ENCODE data around the gene CLEC2A.

The CLEC2A gene

DNA sequence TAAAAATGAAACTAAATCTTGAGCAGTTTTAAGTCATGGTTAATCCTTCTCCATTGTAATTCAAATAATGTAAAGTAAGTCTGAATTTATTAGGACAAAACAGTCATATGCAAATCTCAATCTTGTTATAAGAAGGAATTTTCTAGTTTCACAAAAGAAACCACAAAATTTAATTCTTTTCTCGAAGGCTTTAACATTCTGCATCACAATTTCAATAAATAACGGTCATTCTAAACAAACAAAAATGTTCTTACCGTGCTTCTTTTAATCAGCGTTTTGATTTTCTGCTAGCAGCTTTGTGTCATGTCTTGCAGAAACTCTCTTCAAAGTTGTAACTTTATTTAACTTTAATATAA, 63.2 kb downstream of the CLEC2A start:
- Histone ChIP-seq H3K36me3 (ENCODE audit: control insufficient read depth, insufficient read depth, low read length) (no peaks in the 10 kb centered on the region), H3K27ac (ENCODE audit: low read length) (no peak overlapping the region), H3K9me3 (ENCODE audit: control insufficient read depth, insufficient read depth, low read length) (no peaks in the 10 kb centered on the region), H3K27me3 (ENCODE audit: control insufficient read depth, insufficient read depth, low read length) (no peaks in the 10 kb centered on the region), H3K4me3 (ENCODE audit: low read length) (no peak overlapping the region), H3K4me1 (ENCODE audit: control insufficient read depth, insufficient read depth, low read length) (no peaks in the 10 kb centered on the region)
- DNase-seq (ENCODE audit: low read depth, low spot score): no peak
- no CpG with 5 or more reads among the region's 4 CpGs for WGBS (ENCODE audit: insufficient coverage, insufficient read length)

DNA sequence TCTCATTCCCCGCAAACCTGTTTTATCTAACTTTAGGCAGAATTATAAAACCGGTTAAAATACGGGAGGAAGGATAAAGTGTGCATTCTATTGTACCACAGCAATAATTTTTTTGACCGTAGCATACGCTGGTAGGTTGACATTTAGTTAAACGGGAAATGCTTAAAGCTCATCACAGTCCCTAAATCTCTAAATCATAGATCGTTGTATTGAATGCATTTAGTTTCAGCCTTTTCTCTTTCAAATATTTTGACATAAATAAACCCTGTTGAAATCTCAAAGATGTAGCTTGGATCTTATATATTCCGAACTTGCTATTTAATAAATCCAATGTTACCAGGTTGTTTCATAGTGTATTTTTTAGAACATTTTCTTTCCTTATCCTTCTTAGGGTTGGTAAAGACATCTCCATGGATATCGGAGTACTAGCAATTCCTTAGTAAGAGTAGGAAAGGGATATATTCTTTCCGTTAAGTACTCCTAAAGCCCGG, 63.8 kb downstream of the CLEC2A start:
- Histone ChIP-seq H3K36me3 (ENCODE audit: control insufficient read depth, insufficient read depth, low read length) (no peaks in the 10 kb centered on the region), H3K27me3 (ENCODE audit: control insufficient read depth, insufficient read depth, low read length) (no peaks in the 10 kb centered on the region), H3K27ac (ENCODE audit: low read length) (no peak overlapping the region), H3K4me1 (ENCODE audit: control insufficient read depth, insufficient read depth, low read length) (no peaks in the 10 kb centered on the region), H3K4me3 (ENCODE audit: low read length) (no peak overlapping the region), H3K9me3 (ENCODE audit: control insufficient read depth, insufficient read depth, low read length) (no peaks in the 10 kb centered on the region)
- DNase-seq (ENCODE audit: low read depth, low spot score): no peak
- no CpG with 5 or more reads among the region's 11 CpGs for WGBS (ENCODE audit: insufficient coverage, insufficient read length)

DNA sequence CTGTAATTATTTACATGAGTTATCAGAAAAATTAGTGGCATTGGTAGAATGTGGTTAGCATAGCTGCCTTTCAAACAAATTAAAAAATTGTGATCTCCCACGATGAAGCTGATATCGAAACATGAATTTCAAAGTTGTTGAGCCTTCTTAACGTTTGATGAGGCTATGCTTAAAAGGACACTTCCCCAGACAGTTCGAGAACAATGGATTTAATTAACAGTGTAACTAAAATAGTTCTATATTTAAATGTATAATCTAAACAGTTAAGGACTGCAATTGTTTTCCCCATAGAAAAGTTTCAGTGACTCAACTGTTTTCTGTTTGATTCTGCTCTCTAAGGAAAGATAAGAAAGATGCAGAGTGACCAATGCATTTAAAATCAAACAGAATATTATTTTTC, 64.6 kb downstream of the CLEC2A start:
- Histone ChIP-seq H3K27ac (ENCODE audit: low read length) (no peak overlapping the region), H3K36me3 (ENCODE audit: control insufficient read depth, insufficient read depth, low read length) (no peaks in the 10 kb centered on the region), H3K4me3 (ENCODE audit: low read length) (no peak overlapping the region), H3K4me1 (ENCODE audit: control insufficient read depth, insufficient read depth, low read length) (no peaks in the 10 kb centered on the region), H3K9me3 (ENCODE audit: control insufficient read depth, insufficient read depth, low read length) (no peaks in the 10 kb centered on the region), H3K27me3 (ENCODE audit: control insufficient read depth, insufficient read depth, low read length) (no peaks in the 10 kb centered on the region)
- no CpG with 5 or more reads among the region's 4 CpGs for WGBS (ENCODE audit: insufficient coverage, insufficient read length)
- DNase-seq (ENCODE audit: low read depth, low spot score): no peak

DNA sequence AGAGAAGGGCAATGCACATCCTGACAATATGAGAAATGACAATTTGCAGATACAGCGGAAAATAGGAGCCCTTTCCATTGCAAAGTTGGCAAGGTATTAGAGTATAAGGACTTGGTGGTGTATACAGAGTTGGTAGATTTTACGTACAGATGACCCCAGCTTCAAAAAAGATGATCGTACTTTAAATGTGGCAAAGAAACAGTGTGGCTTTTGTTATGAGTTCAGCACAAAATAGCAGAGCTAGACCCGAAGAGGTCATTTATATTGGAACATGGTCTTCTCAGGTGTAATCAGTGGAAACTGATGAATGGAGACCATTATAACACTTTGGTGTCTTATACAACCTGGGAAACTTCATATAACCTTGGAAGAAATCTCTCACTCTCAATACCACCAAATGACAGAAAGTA, 65.3 kb downstream of the CLEC2A start:
- Histone ChIP-seq H3K4me1 (ENCODE audit: control insufficient read depth, insufficient read depth, low read length) (no peaks in the 10 kb centered on the region), H3K9me3 (ENCODE audit: control insufficient read depth, insufficient read depth, low read length) (no peaks in the 10 kb centered on the region), H3K27me3 (ENCODE audit: control insufficient read depth, insufficient read depth, low read length) (no peaks in the 10 kb centered on the region), H3K27ac (ENCODE audit: low read length) (no peak overlapping the region), H3K36me3 (ENCODE audit: control insufficient read depth, insufficient read depth, low read length) (no peaks in the 10 kb centered on the region), H3K4me3 (ENCODE audit: low read length) (no peak overlapping the region)
- no CpG with 5 or more reads among the region's 4 CpGs for WGBS (ENCODE audit: insufficient coverage, insufficient read length)
- DNase-seq (ENCODE audit: low read depth, low spot score): no peak

DNA sequence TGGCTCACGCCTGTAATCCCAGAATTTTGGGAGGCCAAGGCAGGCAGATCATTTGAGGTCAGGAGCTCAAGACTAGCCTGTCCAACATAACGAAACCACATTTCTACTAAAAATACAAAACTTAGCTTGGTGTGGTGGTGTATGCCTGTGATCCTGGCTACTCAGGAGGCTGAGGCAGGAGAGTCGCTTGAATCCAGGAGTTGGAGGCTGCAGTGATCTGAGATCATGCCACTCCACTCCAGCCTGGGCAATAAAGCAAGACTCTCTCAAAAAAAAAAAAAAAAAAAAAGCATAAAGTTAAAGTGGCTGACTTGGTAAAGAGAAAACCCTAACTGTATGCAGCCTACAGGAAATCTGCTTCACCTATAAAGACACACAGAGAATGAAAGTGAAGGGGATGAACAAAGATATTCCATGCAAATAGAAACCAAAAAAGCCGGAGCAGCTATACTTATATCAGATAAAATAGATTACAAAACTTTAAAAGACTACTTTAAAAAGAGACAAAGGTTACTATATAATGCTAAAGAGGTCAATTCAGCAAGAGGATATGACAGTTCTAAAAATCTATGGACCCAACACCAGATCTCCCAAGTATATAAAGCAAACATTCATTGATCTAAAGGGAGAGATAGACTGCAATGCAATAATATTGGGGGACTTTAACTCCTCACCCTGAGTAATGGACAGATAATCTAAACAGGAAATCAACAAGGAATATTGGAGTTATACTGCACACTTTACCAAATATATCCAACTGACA, 67.1 kb downstream of the CLEC2A start:
- no peaks in the 10 kb centered on the region for H3K36me3 ChIP-seq (ENCODE audit: control insufficient read depth, insufficient read depth, low read length)
- no CpG with 5 or more reads among the region's 4 CpGs for WGBS (ENCODE audit: insufficient coverage, insufficient read length)
- no peak overlapping the region for H3K27ac ChIP-seq (ENCODE audit: low read length)
- no peak for DNase-seq (ENCODE audit: low read depth, low spot score)
- no peaks in the 10 kb centered on the region for H3K27me3 ChIP-seq (ENCODE audit: control insufficient read depth, insufficient read depth, low read length)
- no peak overlapping the region for H3K4me3 ChIP-seq (ENCODE audit: low read length)
- H3K4me1 ChIP-seq (ENCODE audit: control insufficient read depth, insufficient read depth, low read length): no peaks in the 10 kb centered on the region
- no peaks in the 10 kb centered on the region for H3K9me3 ChIP-seq (ENCODE audit: control insufficient read depth, insufficient read depth, low read length)
